ENCODE results near the gene ZC3H12C.

Gene ZC3H12C

GRCh38 chr11:110148775-110149744, 55.9 kb downstream of the ZC3H12C start:
- H3K4me3 ChIP-seq (ENCODE audit: low read length) = no peak overlapping the region
- no peak overlapping the region for H3K27ac ChIP-seq (ENCODE audit: low read depth, low read length)
- no peaks in the 10 kb centered on the region for H3K27me3 ChIP-seq (ENCODE audit: control insufficient read depth, insufficient read depth, low read length)
- H3K9ac ChIP-seq (ENCODE audit: low read length) = no peak overlapping the region
- H3K4me1 ChIP-seq (ENCODE audit: control insufficient read depth, insufficient read depth, low read length) = no peaks in the 10 kb centered on the region
- H3K36me3 ChIP-seq (ENCODE audit: control insufficient read depth, insufficient read depth, low read length) = peaks cover 2% of the 10 kb centered on the region

- H3K4me3 ChIP-seq (ENCODE audit: low read length) = no peak overlapping the region
- no peak overlapping the region for H3K9ac ChIP-seq (ENCODE audit: low read length)
- H3K27ac ChIP-seq (ENCODE audit: low read depth, low read length) = no peak overlapping the region
- H3K27me3 ChIP-seq (ENCODE audit: control insufficient read depth, insufficient read depth, low read length) = no peaks in the 10 kb centered on the region
- peaks cover 2% of the 10 kb centered on the region for H3K36me3 ChIP-seq (ENCODE audit: control insufficient read depth, insufficient read depth, low read length)
- no peaks in the 10 kb centered on the region for H3K4me1 ChIP-seq (ENCODE audit: control insufficient read depth, insufficient read depth, low read length)
Measured at GRCh38 chr11:110152199-110152598, 59.0 kb downstream of the ZC3H12C start.

- Histone ChIP-seq H3K4me1 (ENCODE audit: control insufficient read depth, insufficient read depth, low read length) (no peaks in the 10 kb centered on the region), H3K36me3 (ENCODE audit: control insufficient read depth, insufficient read depth, low read length) (peaks cover 6% of the 10 kb centered on the region), H3K9ac (ENCODE audit: low read length) (no peak overlapping the region), H3K4me3 (ENCODE audit: low read length) (no peak overlapping the region), H3K27ac (ENCODE audit: low read depth, low read length) (no peak overlapping the region), H3K27me3 (ENCODE audit: control insufficient read depth, insufficient read depth, low read length) (no peaks in the 10 kb centered on the region)
Measured at GRCh38 chr11:110153474-110153873, 60.3 kb downstream of the ZC3H12C start.

GRCh38 chr11:110156503-110156902, 63.3 kb downstream of the ZC3H12C start:
- Histone ChIP-seq H3K4me3 (ENCODE audit: low read length) (no peak overlapping the region), H3K9ac (ENCODE audit: low read length) (no peak overlapping the region), H3K36me3 (ENCODE audit: control insufficient read depth, insufficient read depth, low read length) (peaks cover 10% of the 10 kb centered on the region), H3K27me3 (ENCODE audit: control insufficient read depth, insufficient read depth, low read length) (no peaks in the 10 kb centered on the region), H3K4me1 (ENCODE audit: control insufficient read depth, insufficient read depth, low read length) (no peaks in the 10 kb centered on the region), H3K27ac (ENCODE audit: low read depth, low read length) (no peak overlapping the region)

GRCh38 chr11:110158317-110159200, 65.4 kb downstream of the ZC3H12C start:
- Histone ChIP-seq H3K4me3 (ENCODE audit: low read length) (no peak overlapping the region), H3K36me3 (ENCODE audit: control insufficient read depth, insufficient read depth, low read length) (peaks cover 9% of the 10 kb centered on the region), H3K27me3 (ENCODE audit: control insufficient read depth, insufficient read depth, low read length) (no peaks in the 10 kb centered on the region), H3K9ac (ENCODE audit: low read length) (no peak overlapping the region), H3K27ac (ENCODE audit: low read depth, low read length) (no peak overlapping the region), H3K4me1 (ENCODE audit: control insufficient read depth, insufficient read depth, low read length) (no peaks in the 10 kb centered on the region)

GRCh38 chr11:110159476-110159875, 66.3 kb downstream of the ZC3H12C start:
- Histone ChIP-seq H3K9ac (ENCODE audit: low read length) (no peak overlapping the region), H3K27ac (ENCODE audit: low read depth, low read length) (no peak overlapping the region), H3K4me3 (ENCODE audit: low read length) (no peak overlapping the region), H3K36me3 (ENCODE audit: control insufficient read depth, insufficient read depth, low read length) (peaks cover 12% of the 10 kb centered on the region), H3K4me1 (ENCODE audit: control insufficient read depth, insufficient read depth, low read length) (no peaks in the 10 kb centered on the region), H3K27me3 (ENCODE audit: control insufficient read depth, insufficient read depth, low read length) (no peaks in the 10 kb centered on the region)

- Histone ChIP-seq H3K4me3 (ENCODE audit: low read length) (no peak overlapping the region), H3K27ac (ENCODE audit: low read depth, low read length) (no peak overlapping the region), H3K36me3 (ENCODE audit: control insufficient read depth, insufficient read depth, low read length) (peaks cover 12% of the 10 kb centered on the region), H3K27me3 (ENCODE audit: control insufficient read depth, insufficient read depth, low read length) (no peaks in the 10 kb centered on the region), H3K9ac (ENCODE audit: low read length) (no peak overlapping the region), H3K4me1 (ENCODE audit: control insufficient read depth, insufficient read depth, low read length) (no peaks in the 10 kb centered on the region)
Measured at GRCh38 chr11:110160016-110160415, 66.8 kb downstream of the ZC3H12C start.

GRCh38 chr11:110160437-110160836, 67.2 kb downstream of the ZC3H12C start:
- Histone ChIP-seq H3K27ac (ENCODE audit: low read depth, low read length) (no peak overlapping the region), H3K4me3 (ENCODE audit: low read length) (no peak overlapping the region), H3K36me3 (ENCODE audit: control insufficient read depth, insufficient read depth, low read length) (peaks cover 12% of the 10 kb centered on the region), H3K9ac (ENCODE audit: low read length) (no peak overlapping the region), H3K4me1 (ENCODE audit: control insufficient read depth, insufficient read depth, low read length) (no peaks in the 10 kb centered on the region), H3K27me3 (ENCODE audit: control insufficient read depth, insufficient read depth, low read length) (no peaks in the 10 kb centered on the region)

- Histone ChIP-seq H3K27ac (ENCODE audit: low read depth, low read length) (no peak overlapping the region), H3K9ac (ENCODE audit: low read length) (no peak overlapping the region), H3K27me3 (ENCODE audit: control insufficient read depth, insufficient read depth, low read length) (no peaks in the 10 kb centered on the region), H3K36me3 (ENCODE audit: control insufficient read depth, insufficient read depth, low read length) (peaks cover 12% of the 10 kb centered on the region), H3K4me3 (ENCODE audit: low read length) (no peak overlapping the region), H3K4me1 (ENCODE audit: control insufficient read depth, insufficient read depth, low read length) (no peaks in the 10 kb centered on the region)
Measured at GRCh38 chr11:110161061-110161460, 67.9 kb downstream of the ZC3H12C start.

GRCh38 chr11:110162216-110162615, 69.0 kb downstream of the ZC3H12C start:
- no peaks in the 10 kb centered on the region for H3K4me1 ChIP-seq (ENCODE audit: control insufficient read depth, insufficient read depth, low read length)
- H3K4me3 ChIP-seq (ENCODE audit: low read length) = no peak overlapping the region
- H3K27ac ChIP-seq (ENCODE audit: low read depth, low read length) = no peak overlapping the region
- H3K9ac ChIP-seq (ENCODE audit: low read length) = no peak overlapping the region
- no peaks in the 10 kb centered on the region for H3K27me3 ChIP-seq (ENCODE audit: control insufficient read depth, insufficient read depth, low read length)
- peaks cover 12% of the 10 kb centered on the region for H3K36me3 ChIP-seq (ENCODE audit: control insufficient read depth, insufficient read depth, low read length)

GRCh38 chr11:110165039-110165925, 72.1 kb downstream of the ZC3H12C start:
- no peak overlapping the region for H3K4me3 ChIP-seq (ENCODE audit: low read length)
- no peak overlapping the region for H3K27ac ChIP-seq (ENCODE audit: low read depth, low read length)
- H3K4me1 ChIP-seq (ENCODE audit: control insufficient read depth, insufficient read depth, low read length) = no peaks in the 10 kb centered on the region
- no peaks in the 10 kb centered on the region for H3K27me3 ChIP-seq (ENCODE audit: control insufficient read depth, insufficient read depth, low read length)
- H3K9ac ChIP-seq (ENCODE audit: low read length) = no peak overlapping the region
- H3K36me3 ChIP-seq (ENCODE audit: control insufficient read depth, insufficient read depth, low read length) = peaks cover 3% of the 10 kb centered on the region

Data from rectal smooth muscle tissue (tissue), 1 donor.